Measurements from ENCODE around the gene ANKRD29. TPM values are rescaled to one million over a fixed set of nuclear protein-coding genes. Genes with fewer than 3 reads are reported as not detected.
A peak's percentile ranks its signal among the peaks of the same experiment; 100 is the strongest.

Gene ANKRD29
- total and polyA plus RNA-seq, 9 of the 15 experiments (the other 6 are each of a cell fraction or from before 2014, with no cell fraction given) = 0.36 TPM; not detected in 8

DNA sequence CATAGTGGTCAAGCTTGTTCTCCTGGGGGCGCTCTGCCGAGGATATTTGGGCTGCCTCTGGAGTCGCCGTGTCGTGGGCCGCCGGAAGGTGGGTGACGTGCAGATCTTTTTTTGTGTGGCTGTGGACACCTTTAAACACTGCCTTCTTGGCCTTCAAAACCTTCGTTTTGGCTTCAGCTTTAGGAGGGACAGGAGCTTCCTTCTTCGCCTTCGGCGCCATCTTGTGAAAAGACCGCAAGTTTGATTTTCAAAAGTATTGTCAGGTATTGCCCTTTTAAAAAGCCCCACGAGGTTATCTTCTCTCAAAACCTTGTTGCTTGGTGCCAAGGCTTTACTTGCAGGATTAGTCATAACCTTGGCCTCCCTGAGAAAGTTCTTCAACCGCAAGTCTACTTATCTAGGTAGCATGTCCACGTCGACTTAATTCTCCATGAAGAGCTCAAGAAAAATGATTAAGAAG lies 47.4 kb upstream of the ANKRD29 start (continued):
- TF ChIP-seq ZNF224 (CRISPR knock-in tag; IDR thresholded peaks at IDR 0.05) (no peak), BHLHE40 (IDR thresholded peaks at IDR 0.05; ENCODE audit: low read length) (peak; percentile 17; the same call in 1 of the 2 replicates), JUNB (CRISPR knock-in tag; conservative IDR thresholded peaks at IDR 0.05) (peak; percentile 63; the same call in 1 of the 2 replicates), SOX6 (IDR thresholded peaks at IDR 0.05) (peak; percentile 58), CXXC5 (CRISPR knock-in tag; IDR thresholded peaks at IDR 0.05) (peak; percentile 65; the same call in 1 of the 2 replicates), BRD9 (IDR thresholded peaks at IDR 0.05; ENCODE audit: low read depth, partially characterized antibody) (no peak), ZFP36 (IDR thresholded peaks at IDR 0.05; ENCODE audit: low read depth, low read length, partially characterized antibody) (no peak), CBFA2T2 (conservative IDR thresholded peaks at IDR 0.05) (peak; percentile 69), ZNF584 (CRISPR knock-in tag; IDR thresholded peaks at IDR 0.05; ENCODE audit: low read depth) (peak; percentile 77; the same call in 1 of the 2 replicates), KDM1A (IDR thresholded peaks at IDR 0.05) (peak; percentile 70 to 73; a peak in 3 of 4 replicates), ZNF766 (CRISPR knock-in tag; conservative IDR thresholded peaks at IDR 0.05) (peak; percentile 80), YY1 (IDR thresholded peaks at IDR 0.05; ENCODE audit: borderline replicate concordance in 1 of 3, control insufficient read depth in 1 of 3, extremely low read depth in 1 of 3, insufficient read depth in 3 of 3, insufficient read length in 1 of 3, insufficient replicate concordance in 2 of 3, low read depth in 1 of 3, low read length in 2 of 3) (peak in 2 of 3 experiments; percentile 24 to 90), NR2C2 (CRISPR knock-in tag; IDR thresholded peaks at IDR 0.05) (no peak), NR2C2 (tag; IDR thresholded peaks at IDR 0.05) (peak; percentile 71), SAFB (IDR thresholded peaks at IDR 0.05; ENCODE audit: borderline replicate concordance, low read depth, low read length) (no peak), ZNF778 (CRISPR knock-in tag; IDR thresholded peaks at IDR 0.05) (no peak), TEAD4 (IDR thresholded peaks at IDR 0.05; ENCODE audit: low read length) (peak; percentile 89), TEAD4 (CRISPR knock-in tag; IDR thresholded peaks at IDR 0.05; ENCODE audit: borderline replicate concordance) (no peak), NEUROD1 (IDR thresholded peaks at IDR 0.05; ENCODE audit: borderline replicate concordance, low read depth, low read length, partially characterized antibody) (peak; percentile 34)
- TF ChIP-seq, protein P1, sequence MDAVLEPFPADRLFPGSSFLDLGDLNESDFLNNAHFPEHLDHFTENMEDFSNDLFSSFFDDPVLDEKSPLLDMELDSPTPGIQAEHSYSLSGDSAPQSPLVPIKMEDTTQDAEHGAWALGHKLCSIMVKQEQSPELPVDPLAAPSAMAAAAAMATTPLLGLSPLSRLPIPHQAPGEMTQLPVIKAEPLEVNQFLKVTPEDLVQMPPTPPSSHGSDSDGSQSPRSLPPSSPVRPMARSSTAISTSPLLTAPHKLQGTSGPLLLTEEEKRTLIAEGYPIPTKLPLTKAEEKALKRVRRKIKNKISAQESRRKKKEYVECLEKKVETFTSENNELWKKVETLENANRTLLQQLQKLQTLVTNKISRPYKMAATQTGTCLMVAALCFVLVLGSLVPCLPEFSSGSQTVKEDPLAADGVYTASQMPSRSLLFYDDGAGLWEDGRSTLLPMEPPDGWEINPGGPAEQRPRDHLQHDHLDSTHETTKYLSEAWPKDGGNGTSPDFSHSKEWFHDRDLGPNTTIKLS (IDR thresholded peaks at IDR 0.05; ENCODE audit: borderline replicate concordance, low read depth) = peak; percentile 57; the same call in 1 of the 2 replicates
- TF ChIP-seq, protein P2, sequence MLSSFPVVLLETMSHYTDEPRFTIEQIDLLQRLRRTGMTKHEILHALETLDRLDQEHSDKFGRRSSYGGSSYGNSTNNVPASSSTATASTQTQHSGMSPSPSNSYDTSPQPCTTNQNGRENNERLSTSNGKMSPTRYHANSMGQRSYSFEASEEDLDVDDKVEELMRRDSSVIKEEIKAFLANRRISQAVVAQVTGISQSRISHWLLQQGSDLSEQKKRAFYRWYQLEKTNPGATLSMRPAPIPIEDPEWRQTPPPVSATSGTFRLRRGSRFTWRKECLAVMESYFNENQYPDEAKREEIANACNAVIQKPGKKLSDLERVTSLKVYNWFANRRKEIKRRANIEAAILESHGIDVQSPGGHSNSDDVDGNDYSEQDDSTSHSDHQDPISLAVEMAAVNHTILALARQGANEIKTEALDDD (IDR thresholded peaks at IDR 0.05) = peak; percentile 86
- TF ChIP-seq, protein P3, sequence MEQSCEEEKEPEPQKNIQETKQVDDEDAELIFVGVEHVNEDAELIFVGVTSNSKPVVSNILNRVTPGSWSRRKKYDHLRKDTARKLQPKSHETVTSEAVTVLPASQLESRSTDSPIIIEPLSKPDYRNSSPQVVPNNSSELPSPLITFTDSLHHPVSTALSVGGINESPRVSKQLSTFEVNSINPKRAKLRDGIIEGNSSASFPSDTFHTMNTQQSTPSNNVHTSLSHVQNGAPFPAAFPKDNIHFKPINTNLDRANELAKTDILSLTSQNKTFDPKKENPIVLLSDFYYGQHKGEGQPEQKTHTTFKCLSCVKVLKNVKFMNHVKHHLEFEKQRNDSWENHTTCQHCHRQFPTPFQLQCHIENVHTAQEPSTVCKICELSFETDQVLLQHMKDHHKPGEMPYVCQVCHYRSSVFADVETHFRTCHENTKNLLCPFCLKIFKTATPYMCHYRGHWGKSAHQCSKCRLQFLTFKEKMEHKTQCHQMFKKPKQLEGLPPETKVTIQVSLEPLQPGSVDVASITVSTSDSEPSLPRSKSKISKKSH (CRISPR knock-in tag; IDR thresholded peaks at IDR 0.05) = no peak
- TF ChIP-seq, protein P4, sequence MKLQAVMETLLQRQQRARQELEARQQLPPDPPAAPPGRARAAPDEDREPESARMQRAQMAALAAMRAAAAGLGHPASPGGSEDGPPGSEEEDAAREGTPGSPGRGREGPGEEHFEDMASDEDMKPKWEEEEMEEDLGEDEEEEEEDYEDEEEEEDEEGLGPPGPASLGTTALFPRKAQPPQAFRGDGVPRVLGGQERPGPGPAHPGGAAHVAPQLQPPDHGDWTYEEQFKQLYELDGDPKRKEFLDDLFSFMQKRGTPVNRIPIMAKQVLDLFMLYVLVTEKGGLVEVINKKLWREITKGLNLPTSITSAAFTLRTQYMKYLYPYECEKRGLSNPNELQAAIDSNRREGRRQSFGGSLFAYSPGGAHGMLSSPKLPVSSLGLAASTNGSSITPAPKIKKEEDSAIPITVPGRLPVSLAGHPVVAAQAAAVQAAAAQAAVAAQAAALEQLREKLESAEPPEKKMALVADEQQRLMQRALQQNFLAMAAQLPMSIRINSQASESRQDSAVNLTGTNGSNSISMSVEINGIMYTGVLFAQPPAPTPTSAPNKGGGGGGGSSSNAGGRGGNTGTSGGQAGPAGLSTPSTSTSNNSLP (IDR thresholded peaks at IDR 0.05; ENCODE audit: borderline replicate concordance, low read depth, low read length) = no peak
